NT2/D1 (cell line): ENCODE measurements around the gene SETX.

Source experiments
- DNase-seq: peaks from one replicate; pipeline ENCODE4 v3.0.0-alpha.2; 2011; ENCODE audit warnings: low read depth, low spot score
- H3K27me3 ChIP-seq: 2 replicates; pipeline ENCODE4 v1.6.0; 2011; ENCODE audit warnings: mild to moderate bottlenecking; ENCODE audit not compliant: insufficient read length, insufficient read depth
- H3K36me3 ChIP-seq: 2 replicates; pipeline ENCODE4 v1.6.1; 2011; ENCODE audit warnings: mild to moderate bottlenecking, low read length, mixed read lengths; ENCODE audit not compliant: insufficient read depth, insufficient read length
- H3K4me1 ChIP-seq: 2 replicates; pipeline ENCODE4 v1.5.1; 2011; ENCODE audit not compliant: insufficient read depth, insufficient read length
- H3K4me3 ChIP-seq: 2 replicates; pipeline ENCODE4 v1.5.1; 2011; ENCODE audit warnings: low read depth; ENCODE audit not compliant: insufficient read length
- H3K9ac ChIP-seq: 2 replicates; pipeline ENCODE4 v1.6.0; 2011; ENCODE audit warnings: low read depth; ENCODE audit not compliant: insufficient read length
- H3K9me3 ChIP-seq: 2 replicates; pipeline ENCODE4 v1.5.1; 2011; ENCODE audit warnings: mild to moderate bottlenecking, low read length; ENCODE audit not compliant: insufficient read depth
- SUZ12 ChIP-seq: IDR thresholded peaks from 2 replicates; pipeline ENCODE4 v1.6.1; 2011; ENCODE audit not compliant: insufficient read length, insufficient read depth; ENCODE audit errors: extremely low read depth
- YY1 ChIP-seq: IDR thresholded peaks from 2 replicates; pipeline ENCODE4 v1.6.1; 2011; ENCODE audit not compliant: insufficient read length, insufficient read depth
- ZNF274 ChIP-seq: IDR thresholded peaks from 2 replicates; pipeline ENCODE4 v1.6.1; 2011; ENCODE audit warnings: mild to moderate bottlenecking, low read depth, low read length

Gene SETX

DNA sequence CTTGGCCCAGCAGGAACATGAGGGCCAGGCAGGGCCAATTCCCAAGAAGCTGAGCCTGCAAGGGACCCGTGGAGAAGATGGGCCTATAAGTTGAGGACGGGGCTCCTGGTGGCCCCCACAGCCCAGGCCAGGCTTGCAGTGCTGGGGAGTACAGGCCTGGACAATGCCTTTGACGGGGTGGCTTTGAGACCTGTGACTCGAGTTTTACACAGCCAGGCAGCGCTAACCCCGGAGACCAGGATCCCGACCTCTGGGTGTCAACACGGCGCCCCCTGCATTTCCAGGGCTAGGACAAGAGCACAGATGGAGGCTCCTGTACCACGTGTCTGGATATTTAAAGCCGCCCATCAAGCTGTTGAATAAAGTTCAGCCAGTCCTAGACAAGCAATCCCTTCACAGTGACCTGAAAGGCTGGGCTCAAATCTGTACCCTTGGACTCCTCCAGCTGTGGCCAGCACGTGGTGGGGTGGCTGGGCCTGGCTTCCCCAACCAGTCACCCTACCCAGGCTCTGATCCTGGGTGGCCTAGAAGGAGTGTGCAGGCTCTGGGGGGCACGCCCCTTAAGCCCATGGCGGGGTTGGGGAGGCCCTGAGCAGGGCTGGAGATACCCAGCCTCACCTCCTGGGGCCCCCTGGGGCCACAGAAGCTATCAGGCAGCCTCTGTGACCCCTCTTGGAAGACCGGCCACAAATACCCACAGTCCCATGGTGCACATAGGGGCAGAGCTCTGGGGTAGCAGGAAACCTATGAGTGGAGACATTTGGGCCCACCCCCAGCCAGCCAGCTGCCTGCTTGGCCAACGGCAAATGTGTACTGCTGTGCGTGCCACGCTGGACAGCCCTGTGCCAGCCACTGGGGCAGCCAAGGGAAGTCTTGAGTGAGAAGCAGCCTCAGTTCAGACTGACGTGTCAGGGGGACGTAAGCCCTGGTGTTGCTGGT lies 104.2 kb downstream of the SETX start:
- no peak overlapping the region for H3K9ac ChIP-seq
- H3K27me3 ChIP-seq = no peaks in the 10 kb centered on the region

DNA sequence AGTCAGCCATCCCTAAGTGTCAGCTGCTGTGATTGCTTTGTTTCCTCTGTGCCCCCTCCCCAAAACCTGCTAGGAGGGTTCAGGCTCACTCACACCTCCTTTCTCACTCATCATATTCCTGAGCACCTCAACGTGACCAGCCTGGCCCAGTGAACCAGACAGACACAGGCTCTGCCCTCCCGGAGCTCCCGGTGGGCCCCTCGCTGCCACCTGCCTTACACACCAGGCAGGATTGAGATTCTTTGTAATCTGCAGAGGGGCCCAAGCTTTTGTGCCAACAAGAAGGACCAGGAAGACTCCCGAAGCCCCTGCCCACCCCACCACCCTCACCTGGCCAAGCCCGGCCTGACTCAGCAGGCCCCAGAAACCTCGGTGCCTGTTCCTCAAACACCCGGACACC lies 105.1 kb downstream of the SETX start:
- no peak for DNase-seq
- H3K9me3 ChIP-seq = peaks cover 18% of the 10 kb centered on the region
- no peak overlapping the region for H3K4me3 ChIP-seq
- peaks cover 11% of the 10 kb centered on the region for H3K4me1 ChIP-seq
- no peaks in the 10 kb centered on the region for H3K36me3 ChIP-seq
- no peaks in the 10 kb centered on the region for H3K27me3 ChIP-seq
- H3K9ac ChIP-seq = no peak overlapping the region
- TF ChIP-seq ZNF274 = no peak
- TF ChIP-seq SUZ12 = no peak
- no peak for TF ChIP-seq YY1

More for the DNA sequence above, 104.2 kb downstream of the SETX start:
- no peak overlapping the region for H3K4me3 ChIP-seq
- TF ChIP-seq ZNF274 = no peak
- no peak for TF ChIP-seq SUZ12
- no peak for TF ChIP-seq YY1
- H3K36me3 ChIP-seq = no peaks in the 10 kb centered on the region
- no peak for DNase-seq
- peaks cover 18% of the 10 kb centered on the region for H3K9me3 ChIP-seq
- H3K4me1 ChIP-seq = peaks cover 3% of the 10 kb centered on the region

DNA sequence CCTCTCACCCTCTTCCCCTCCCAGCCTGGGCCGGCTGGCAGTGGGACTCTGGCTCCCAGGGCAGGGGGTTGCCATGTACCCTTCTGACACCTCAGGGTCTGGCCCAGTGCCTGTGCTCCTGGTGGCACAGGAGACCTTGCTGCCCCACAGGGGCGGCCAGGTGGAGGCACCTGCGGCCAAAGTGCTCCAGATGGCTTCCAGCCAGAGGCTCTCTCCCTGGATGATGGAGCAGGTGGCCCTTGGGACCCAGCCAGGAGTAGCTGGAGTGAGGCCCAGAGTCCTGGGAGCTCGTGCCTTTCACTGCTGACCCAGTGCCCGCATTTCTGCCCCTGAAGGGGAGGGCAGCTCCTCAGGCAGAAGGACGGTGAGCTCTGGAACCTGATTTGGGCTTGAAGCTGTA lies 105.7 kb downstream of the SETX start:
- Histone ChIP-seq H3K9ac (no peak overlapping the region), H3K4me3 (no peak overlapping the region), H3K4me1 (peaks cover 14% of the 10 kb centered on the region), H3K27me3 (no peaks in the 10 kb centered on the region), H3K36me3 (no peaks in the 10 kb centered on the region), H3K9me3 (peaks cover 18% of the 10 kb centered on the region)
- no peak for TF ChIP-seq YY1
- no peak for TF ChIP-seq SUZ12
- no peak for TF ChIP-seq ZNF274
- DNase-seq = no peak

DNA sequence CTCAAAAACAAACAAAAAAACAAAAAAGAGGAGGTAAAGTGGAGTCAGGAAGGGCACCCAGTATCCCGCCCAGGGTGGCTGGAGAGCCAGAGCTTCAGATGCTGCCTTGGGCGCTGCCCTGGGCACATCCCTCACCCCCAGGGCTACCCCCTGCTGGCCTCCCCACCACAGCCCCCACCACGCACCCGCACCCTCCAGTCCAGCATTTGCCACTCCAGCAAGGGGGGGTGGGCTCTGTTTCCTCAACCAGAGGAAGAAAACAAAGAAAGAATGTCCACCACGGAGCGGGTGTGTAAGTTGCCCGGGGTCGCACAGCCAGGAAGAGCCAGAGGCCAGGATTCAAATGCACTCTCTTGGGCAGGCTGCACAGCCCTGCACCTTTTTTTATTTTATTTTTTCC lies 106.8 kb downstream of the SETX start:
- peaks cover 12% of the 10 kb centered on the region for H3K27me3 ChIP-seq
- no peaks in the 10 kb centered on the region for H3K36me3 ChIP-seq
- peaks cover 18% of the 10 kb centered on the region for H3K9me3 ChIP-seq
- H3K9ac ChIP-seq = no peak overlapping the region
- H3K4me3 ChIP-seq = no peak overlapping the region
- DNase-seq = no peak
- H3K4me1 ChIP-seq = peaks cover 16% of the 10 kb centered on the region
- TF ChIP-seq ZNF274 (no peak), SUZ12 (no peak), YY1 (no peak)

DNA sequence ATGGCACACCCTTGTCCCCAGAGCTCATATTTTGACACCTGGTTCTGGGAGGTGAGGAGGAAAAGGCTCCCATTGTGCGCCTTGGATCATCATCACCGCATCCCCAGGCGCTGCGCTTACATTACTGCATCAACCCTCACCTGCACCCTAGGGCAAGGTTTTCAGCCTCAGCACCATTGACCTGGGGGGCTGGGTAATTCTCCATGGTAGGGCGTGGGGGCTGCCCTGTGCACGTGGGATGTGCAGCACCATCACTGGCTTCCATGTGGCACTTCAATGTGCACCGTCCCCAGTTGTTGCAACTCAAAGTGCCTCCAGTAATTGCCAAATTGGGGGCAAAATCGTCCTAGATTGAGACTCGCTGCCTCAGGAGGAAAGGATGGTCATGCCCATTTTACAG lies 109.3 kb downstream of the SETX start:
- H3K9me3 ChIP-seq = no peaks in the 10 kb centered on the region
- peak overlapping the region; percentile 24 for H3K9ac ChIP-seq
- H3K4me3 ChIP-seq = no peak overlapping the region
- peaks cover 18% of the 10 kb centered on the region for H3K4me1 ChIP-seq
- DNase-seq = no peak
- TF ChIP-seq ZNF274 (no peak), SUZ12 (no peak), YY1 (no peak)
- H3K27me3 ChIP-seq = peaks cover 18% of the 10 kb centered on the region
- no peaks in the 10 kb centered on the region for H3K36me3 ChIP-seq

DNA sequence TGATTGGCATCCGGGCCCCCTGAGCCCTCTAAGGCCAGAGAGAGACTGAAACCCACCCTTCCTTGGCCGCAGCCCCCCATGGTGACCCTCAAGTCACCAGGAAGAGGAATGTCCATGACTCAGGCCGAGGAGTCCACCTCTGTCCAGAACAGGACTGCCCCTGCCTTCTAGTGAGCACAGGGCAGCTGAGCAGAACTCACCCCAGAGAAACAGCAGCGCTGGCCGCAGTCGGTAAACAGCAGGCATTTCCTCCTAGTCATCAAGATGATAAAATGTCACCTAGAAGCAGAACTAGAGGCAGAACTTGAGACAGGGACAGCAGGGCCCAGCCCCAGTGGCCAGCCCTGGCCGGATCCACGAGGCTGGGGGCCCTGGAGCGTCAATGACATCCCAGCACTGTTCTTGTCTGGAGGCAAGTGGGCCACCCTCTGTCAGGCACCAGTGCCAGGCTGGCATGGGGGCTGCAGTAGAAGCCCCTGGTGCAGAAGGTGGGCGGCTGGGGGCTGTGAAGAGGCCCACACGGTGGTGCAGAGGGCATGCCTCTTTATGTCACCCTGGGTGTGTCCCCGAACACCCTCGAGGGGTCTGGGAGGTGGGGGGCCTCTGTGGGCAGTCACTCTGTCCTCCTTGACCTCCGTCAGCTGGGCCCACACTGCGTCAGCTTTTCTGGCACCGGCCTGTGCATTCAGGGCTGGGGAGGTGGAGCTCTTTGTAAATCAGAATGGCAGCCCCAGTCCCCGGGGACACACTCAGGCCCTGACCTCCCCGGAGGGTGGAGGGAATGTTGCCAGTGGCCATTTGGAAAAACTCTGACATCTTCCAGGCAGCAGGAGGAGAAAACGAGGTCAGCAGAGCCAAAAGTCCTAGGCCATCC lies 110.0 kb downstream of the SETX start:
- no peak for DNase-seq
- TF ChIP-seq ZNF274 = no peak
- Histone ChIP-seq H3K9ac (peak overlapping the region; percentile 13), H3K4me1 (peaks cover 25% of the 10 kb centered on the region), H3K27me3 (peaks cover 24% of the 10 kb centered on the region), H3K36me3 (no peaks in the 10 kb centered on the region), H3K9me3 (no peaks in the 10 kb centered on the region), H3K4me3 (no peak overlapping the region)
